ENCODE results near the gene TSEN54.
A peak's percentile ranks its signal among the peaks of the same experiment; 100 is the strongest.

Gene TSEN54

GRCh38 chr17:75516255-75516618, at the start of gene TSEN54:
Gene TSEN54 (plus strand): TSS chr17:75516528. CDS start chr17:75516561, 33 bp downstream.
- no peak for DNase-seq (ENCODE audit: low read depth, low spot score)
- ChIA-PET POLR2A (interaction anchor here (0.6 to 2.2 kb wide), 11 partner anchors 9 to 516 kb away, joined by 3 to 9 read pairs (median 4); partner anchors contain the start of genes LLGL2, RECQL5, SAP30BP and TMEM94), CTCF (interaction anchor here (0.5 to 3.1 kb wide), 35 partner anchors 8 to 481 kb away, joined by 3 to 57 read pairs (median 3); partner anchors contain the start of genes LLGL2, MIF4GD, SMIM5 and TMEM94)
- TF ChIP-seq CTCF (IDR thresholded peaks at IDR 0.05; ENCODE audit: insufficient read depth, low read length, missing control alignments): no peak
- peak within 1 kb of the TSS; percentile 80 for H3K4me3 ChIP-seq (ENCODE audit: low read depth, low read length)

- TF ChIP-seq CTCF (IDR thresholded peaks at IDR 0.05; ENCODE audit: insufficient read depth, low read length, missing control alignments): no peak
- no peak overlapping the region for H3K4me3 ChIP-seq (ENCODE audit: low read depth, low read length)
- DNase-seq (ENCODE audit: low read depth, low spot score): no peak
- ChIA-PET CTCF (interaction anchor here (0.9 to 1.7 kb wide), 3 partner anchors 9 to 48 kb away, joined by 3 to 5 read pairs (median 3); partner anchors contain the start of gene TSEN54), POLR2A (interaction anchor here (1.1 kb wide), 2 partner anchors 11 to 14 kb away, joined by 4 to 5 read pairs; no protein-coding TSS in a partner anchor)
Measured at GRCh38 chr17:75468291-75468754, 48.0 kb upstream of the TSEN54 start.

GRCh38 chr17:75468779-75469373, 47.5 kb upstream of the TSEN54 start:
- POLR2A ChIA-PET: interaction anchor here (1.1 kb wide), 2 partner anchors 12 to 13 kb away, joined by 4 to 5 read pairs; no protein-coding TSS in a partner anchor
- CTCF ChIA-PET: interaction anchor here (0.9 to 1.7 kb wide), 3 partner anchors 9 to 48 kb away, joined by 3 to 5 read pairs (median 3); partner anchors contain the start of gene TSEN54
- no peak overlapping the region for H3K4me3 ChIP-seq (ENCODE audit: low read depth, low read length)

GRCh38 chr17:75471207-75471606, 45.1 kb upstream of the TSEN54 start:
- no peak for TF ChIP-seq CTCF (IDR thresholded peaks at IDR 0.05; ENCODE audit: insufficient read depth, low read length, missing control alignments)
- DNase-seq (ENCODE audit: low read depth, low spot score): no peak
- no peak overlapping the region for H3K4me3 ChIP-seq (ENCODE audit: low read depth, low read length)
- ChIA-PET CTCF (no interaction called here), POLR2A (no interaction called here)

More at GRCh38 chr17:75468779-75469373, 47.5 kb upstream of the TSEN54 start:
- no peak for DNase-seq (ENCODE audit: low read depth, low spot score)
- no peak for TF ChIP-seq CTCF (IDR thresholded peaks at IDR 0.05; ENCODE audit: insufficient read depth, low read length, missing control alignments)

- CTCF ChIA-PET: no interaction called here
- H3K4me3 ChIP-seq (ENCODE audit: low read depth, low read length): no peak overlapping the region
Measured at GRCh38 chr17:75472119-75472518, 44.2 kb upstream of the TSEN54 start.

More at GRCh38 chr17:75472119-75472518, 44.2 kb upstream of the TSEN54 start:
- POLR2A ChIA-PET: no interaction called here
- TF ChIP-seq CTCF (IDR thresholded peaks at IDR 0.05; ENCODE audit: insufficient read depth, low read length, missing control alignments): no peak
- DNase-seq (ENCODE audit: low read depth, low spot score): no peak
